Kidney tubule cell (primary cell): ENCODE results near the gene MAMDC4.

Experiments used
- DNase-seq: peaks from one replicate; pipeline ENCODE4 v3.0.0-alpha.2; 2018; ENCODE audit warnings: low spot score

The MAMDC4 gene

GRCh38 chr9:136849960-136850865 lies 1.9 kb upstream of the MAMDC4 start:
- DNase-seq, result no peak

- DNase-seq, result no peak
These were observed 1.0 kb upstream of the MAMDC4 start for GRCh38 chr9:136850866-136851775.

DNA sequence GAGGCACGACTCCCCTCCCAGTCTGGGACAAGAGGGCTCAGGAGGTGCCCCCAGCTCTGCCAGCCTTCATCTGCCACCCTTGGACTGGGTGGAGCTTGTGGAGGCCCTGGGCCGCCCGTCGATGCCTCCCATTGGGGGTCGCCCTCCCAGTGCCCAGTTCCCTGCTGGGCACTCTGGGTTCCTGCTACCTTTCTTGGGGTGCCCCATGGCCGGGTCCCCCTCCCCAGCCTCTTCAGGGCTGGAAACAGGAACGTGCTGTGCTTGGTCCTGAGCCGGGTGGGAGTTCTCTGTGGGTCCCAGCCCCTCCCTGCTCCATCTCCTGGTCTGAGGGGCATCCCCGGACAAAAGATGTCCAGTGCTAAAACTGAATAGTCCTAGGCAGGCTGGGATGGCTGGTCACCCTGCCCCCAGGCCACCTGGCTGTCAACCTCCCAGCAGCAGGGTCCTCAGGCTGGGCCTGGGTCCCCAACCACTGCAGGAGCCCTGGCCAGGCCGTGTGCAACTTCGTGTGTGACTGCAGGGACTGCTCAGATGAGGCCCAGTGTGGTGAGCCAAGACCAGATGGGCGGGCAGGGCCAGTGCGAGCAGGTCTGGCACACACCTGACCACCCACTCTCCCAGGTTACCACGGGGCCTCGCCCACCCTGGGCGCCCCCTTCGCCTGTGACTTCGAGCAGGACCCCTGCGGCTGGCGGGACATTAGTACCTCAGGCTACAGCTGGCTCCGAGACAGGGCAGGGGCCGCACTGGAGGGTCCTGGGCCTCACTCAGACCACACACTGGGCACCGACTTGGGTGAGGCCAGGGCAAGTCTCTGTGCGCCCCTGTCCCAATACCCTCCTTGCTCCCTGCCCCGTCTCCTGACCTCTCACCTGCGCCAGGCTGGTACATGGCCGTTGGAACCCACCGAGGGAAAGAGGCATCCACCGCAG lies 784 bp downstream of the MAMDC4 start:
- DNase-seq, result no peak

DNA sequence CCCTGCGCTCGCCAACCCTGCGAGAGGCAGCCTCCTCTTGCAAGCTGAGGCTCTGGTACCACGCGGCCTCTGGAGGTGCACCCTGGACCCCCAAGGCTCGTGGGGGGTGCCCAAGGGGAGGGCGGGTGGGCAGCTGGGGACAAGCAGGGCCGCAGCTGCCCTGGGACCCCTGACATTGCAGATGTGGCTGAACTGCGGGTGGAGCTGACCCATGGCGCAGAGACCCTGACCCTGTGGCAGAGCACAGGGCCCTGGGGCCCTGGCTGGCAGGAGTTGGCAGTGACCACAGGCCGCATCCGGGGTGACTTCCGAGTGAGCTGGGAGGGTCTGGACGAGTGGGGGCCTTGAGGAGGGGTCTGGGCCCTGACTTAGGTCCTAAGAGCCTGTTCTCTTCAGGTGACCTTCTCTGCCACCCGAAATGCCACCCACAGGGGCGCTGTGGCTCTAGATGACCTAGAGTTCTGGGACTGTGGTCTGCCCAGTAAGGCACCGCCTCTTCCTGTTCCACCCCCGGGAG lies 1.5 kb downstream of the MAMDC4 start:
- DNase-seq, result no peak

GRCh38 chr9:136854113-136854841 lies 2.1 kb downstream of the MAMDC4 start:
- no peak for DNase-seq

- no peak for DNase-seq
These were observed 2.8 kb downstream of the MAMDC4 start for GRCh38 chr9:136854842-136855460.

DNA sequence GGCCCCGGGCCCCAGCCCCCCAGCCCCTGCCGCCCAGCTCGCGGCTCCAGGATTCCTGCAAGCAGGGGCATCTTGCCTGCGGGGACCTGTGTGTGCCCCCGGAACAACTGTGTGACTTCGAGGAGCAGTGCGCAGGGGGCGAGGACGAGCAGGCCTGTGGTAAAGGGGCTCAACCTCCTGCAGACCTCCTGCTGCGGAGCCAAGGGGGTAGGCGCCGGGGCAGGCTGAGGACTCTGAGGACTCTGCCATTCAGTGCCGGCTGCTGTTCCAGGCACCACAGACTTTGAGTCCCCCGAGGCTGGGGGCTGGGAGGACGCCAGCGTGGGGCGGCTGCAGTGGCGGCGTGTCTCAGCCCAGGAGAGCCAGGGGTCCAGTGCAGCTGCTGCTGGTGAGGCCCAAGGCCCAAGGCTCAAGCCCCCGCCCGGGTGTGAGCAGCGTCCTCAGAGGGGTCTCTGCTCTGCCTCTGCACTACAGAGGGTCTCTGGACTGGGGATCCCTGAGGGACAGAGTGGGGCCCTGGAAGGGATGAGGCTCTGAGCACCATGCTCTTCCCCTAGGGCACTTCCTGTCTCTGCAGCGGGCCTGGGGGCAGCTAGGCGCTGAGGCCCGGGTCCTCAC lies 3.4 kb downstream of the MAMDC4 start:
- no peak for DNase-seq

GRCh38 chr9:136856079-136856476 lies 3.9 kb downstream of the MAMDC4 start:
- no peak for DNase-seq

- no peak for DNase-seq
These were observed 4.5 kb downstream of the MAMDC4 start for GRCh38 chr9:136856541-136857141.

- DNase-seq, result no peak
These were observed 5.0 kb downstream of the MAMDC4 start for GRCh38 chr9:136857166-136857565.

DNA sequence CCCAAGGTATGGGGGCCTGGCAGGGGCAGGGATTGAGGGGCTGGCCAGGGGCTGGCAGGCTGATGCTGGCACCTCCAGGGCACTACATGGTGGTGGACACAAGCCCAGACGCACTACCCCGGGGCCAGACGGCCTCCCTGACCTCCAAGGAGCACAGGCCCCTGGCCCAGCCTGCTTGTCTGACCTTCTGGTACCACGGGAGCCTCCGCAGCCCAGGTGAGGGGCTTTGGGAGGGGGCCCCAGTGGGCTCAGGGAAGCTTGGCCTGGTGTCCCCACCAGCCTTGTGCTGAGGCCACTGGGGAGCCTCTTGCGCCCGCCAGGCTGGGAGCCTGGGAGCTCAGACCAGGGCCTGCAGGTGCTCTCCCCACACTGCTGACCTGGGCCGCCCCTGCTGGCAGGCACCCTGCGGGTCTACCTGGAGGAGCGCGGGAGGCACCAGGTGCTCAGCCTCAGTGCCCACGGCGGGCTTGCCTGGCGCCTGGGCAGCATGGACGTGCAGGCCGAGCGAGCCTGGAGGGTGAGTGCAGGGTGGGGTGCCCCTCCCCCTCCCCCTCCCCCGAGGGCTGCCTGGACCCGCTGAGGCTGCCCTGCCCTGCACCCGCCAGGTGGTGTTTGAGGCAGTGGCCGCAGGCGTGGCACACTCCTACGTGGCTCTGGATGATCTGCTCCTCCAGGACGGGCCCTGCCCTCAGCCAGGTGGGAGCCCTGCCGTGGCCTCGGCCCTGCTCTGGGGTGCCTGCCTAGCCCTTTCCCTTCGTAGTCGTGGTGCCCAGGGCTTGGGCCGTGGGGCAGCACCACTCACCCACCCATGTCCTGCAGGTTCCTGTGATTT lies 5.7 kb downstream of the MAMDC4 start:
- DNase-seq, result no peak

DNA sequence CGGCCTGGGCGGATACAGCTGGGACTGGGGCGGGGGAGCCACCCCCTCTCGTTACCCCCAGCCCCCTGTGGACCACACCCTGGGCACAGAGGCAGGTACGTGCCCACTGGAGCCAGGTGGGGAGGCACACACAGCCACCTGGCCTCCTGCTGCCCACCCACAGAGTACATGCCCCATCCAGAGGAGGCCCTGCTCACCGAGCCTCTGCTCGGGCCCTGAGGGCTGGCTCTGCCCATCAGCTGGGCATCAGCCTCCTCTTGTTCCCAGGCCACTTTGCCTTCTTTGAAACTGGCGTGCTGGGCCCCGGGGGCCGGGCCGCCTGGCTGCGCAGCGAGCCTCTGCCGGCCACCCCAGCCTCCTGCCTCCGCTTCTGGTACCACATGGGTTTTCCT lies 6.3 kb downstream of the MAMDC4 start:
- no peak for DNase-seq

DNA sequence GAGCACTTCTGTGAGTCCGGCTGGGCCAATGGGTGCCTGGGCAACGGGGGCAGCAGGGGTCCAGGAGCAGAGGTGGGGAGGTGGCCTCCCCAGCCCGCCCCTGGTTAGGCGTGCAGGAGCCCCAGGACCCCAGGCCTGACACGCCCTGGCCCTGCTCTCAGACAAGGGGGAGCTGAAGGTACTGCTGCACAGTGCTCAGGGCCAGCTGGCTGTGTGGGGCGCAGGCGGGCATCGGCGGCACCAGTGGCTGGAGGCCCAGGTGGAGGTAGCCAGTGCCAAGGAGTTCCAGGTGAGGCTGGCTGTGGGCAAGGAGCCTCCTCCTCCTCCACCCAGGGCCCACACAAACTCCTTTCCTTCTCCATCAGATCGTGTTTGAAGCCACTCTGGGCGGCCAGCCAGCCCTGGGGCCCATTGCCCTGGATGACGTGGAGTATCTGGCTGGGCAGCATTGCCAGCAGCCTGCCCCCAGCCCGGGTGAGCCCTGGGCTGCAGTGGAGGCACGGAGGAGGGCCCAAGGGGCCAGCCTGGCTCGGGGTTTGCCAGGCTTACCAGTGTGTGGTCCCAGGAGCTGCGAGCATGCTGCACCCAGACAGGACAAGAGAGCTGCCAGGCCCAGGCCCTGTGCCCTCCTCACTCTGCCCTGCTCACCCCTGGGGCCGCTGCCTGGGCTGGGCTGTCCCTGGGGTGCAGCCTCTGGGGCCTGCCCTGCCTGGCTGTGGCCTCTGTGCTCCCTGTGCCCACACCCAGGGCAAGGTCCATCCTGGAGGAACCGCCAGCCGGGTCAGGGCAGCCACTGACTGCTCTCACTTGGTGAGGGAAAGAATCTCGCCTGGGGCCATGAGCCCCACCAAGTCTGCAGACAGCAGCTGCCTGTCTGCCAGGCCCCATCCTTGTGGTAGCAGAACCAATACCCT lies 7.0 kb downstream of the MAMDC4 start:
- DNase-seq, result peak; percentile 63

DNA sequence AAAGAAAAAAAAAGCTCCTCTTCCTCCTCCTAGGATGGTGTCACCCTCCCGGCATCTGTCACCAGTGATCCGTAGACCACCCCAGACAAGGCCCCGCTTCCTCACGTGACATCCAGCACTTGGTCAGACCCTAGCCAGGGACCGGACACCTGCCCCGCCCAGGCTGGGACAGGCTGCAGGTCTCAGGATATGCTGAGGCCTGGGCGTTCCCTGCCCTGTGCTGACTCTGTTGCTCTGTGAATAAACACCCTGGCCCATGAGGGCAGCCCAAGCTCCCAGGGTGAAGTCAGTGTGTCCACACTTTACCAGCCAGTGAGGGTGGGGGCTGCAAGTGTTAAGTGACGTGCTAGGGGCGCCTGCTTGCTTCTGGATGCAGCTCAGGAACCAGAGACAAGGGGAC lies 8.4 kb downstream of the MAMDC4 start:
- no peak for DNase-seq

GRCh38 chr9:136860933-136861873 lies 9.1 kb downstream of the MAMDC4 start:
- no peak for DNase-seq

DNA sequence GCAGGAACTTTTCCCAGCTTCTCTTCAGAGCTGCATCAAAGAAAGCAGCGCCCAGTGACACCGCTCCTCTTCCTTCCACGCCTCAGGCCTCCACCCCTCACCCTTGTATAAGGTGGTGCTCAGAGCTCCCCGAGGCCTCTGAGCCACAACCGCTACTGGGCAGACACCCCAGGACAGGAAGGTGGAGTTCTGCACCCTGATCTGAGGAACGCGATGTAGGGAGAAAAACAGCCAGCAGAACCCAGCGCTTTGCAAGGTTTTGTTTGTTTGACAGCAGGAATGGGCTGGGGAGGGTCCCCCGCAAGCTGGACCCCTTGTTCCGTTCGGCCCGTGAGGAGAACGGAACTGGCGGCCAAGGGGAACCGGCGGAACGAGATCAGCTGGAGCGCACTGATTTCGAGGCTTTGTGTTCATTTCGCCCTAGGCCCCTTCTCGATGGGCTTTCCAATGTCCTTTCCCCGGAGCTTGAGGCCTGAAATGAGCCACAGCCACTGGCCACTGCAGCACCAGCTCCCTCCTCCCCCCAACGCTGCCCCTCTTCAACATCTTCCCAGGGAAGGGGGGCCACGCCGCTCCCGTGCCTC lies 9.8 kb downstream of the MAMDC4 start:
- DNase-seq, result no peak
